K562 (cell line): ENCODE data around the gene GDNF. TPM values are rescaled to one million over a fixed set of nuclear protein-coding genes. Genes with fewer than 3 reads are reported as not detected.

Source experiments
- ATAC-seq: fragments of 200-7000 bp; cut with Tn5 transposase; 3 replicates; pipeline ENCODE4 v1.9.1; 2020; ENCODE audit warnings: moderate library complexity
- BruUV-seq: library from RNA; stranded (reverse); fragments of 400-500 nt; replicated peaks from 2 replicates; lab custom pipeline; 2021; lab: Mats Ljungman, UMichigan
- CTCF ChIA-PET: fragments of 300-600 bp; formaldehyde crosslinking; extraction: SDS; loops from one replicate; lab custom pipeline; 2021; ENCODE audit warnings: low intra/inter-chr PET ratio; lab: Yijun Ruan, JAX
- POLR2A ChIA-PET: fragments of 300-600, 350-650 bp; sonication (Branson Sonifier 250); formaldehyde crosslinking; extraction: SDS; loops from one replicate; lab custom pipeline; 2021; ENCODE audit warnings: antibody characterized with exemption, inconsistent platforms; lab: Yijun Ruan, JAX
- DNase-seq, 4 experiments: peaks; one replicate each; pipeline versions ENCODE4 v3.0.0 to v3.0.0-alpha.2; 2011 to 2018; ENCODE audit warnings: low spot score in 3 of 4, mixed read lengths in 3 of 4; ENCODE audit errors: extremely low read depth in 1 of 4
- FAIRE-seq: peaks from 2 replicates; lab custom pipeline; 2011; peaks lifted over from hg19 to GRCh38; lab: Jason Lieb, UNC
- H2AFZ ChIP-seq: 2 replicates; pipeline ENCODE4 v1.6.0; 2011; ENCODE audit warnings: low read depth, low read length, control low read depth, inconsistent platforms
- H3K27ac ChIP-seq: fragments of 200-600 bp; 3 replicates; pipeline ENCODE4 v1.8.0; 2011; ENCODE audit warnings: low read depth, mild to moderate bottlenecking, control low read depth, inconsistent platforms, low read length, moderate library complexity, mixed read lengths; ENCODE audit errors: extremely low read depth
- H3K27me3 ChIP-seq, 2 experiments: fragments of 300-600 bp in 1 of 2; 2 replicates in 1 of 2; 3 replicates in 1 of 2; pipeline versions ENCODE4 v1.6.0 to v1.8.0; 2011; ENCODE audit warnings: inconsistent platforms in 2 of 2, low read length in 2 of 2, mild to moderate bottlenecking in 1 of 2, mixed read lengths in 1 of 2, moderate library complexity in 1 of 2; ENCODE audit not compliant: control insufficient read depth in 2 of 2, insufficient read depth in 2 of 2
- H3K36me3 ChIP-seq: fragments of 300-600 bp; 3 replicates; pipeline ENCODE4 v1.8.0; 2011; ENCODE audit warnings: mild to moderate bottlenecking, low read length, inconsistent platforms; ENCODE audit not compliant: control insufficient read depth, insufficient read depth
- H3K4me1 ChIP-seq, 2 experiments: fragments of 200-600 bp in 1 of 2; replicated peaks in 1 of 2; 2 replicates in 1 of 2; 3 replicates in 1 of 2; pipeline versions ENCODE4 v1.5.1 to v1.8.0; 2011; ENCODE audit warnings: inconsistent platforms in 2 of 2, low read length in 2 of 2, mild to moderate bottlenecking in 1 of 2, mixed read lengths in 1 of 2, moderate library complexity in 1 of 2; ENCODE audit not compliant: control insufficient read depth in 2 of 2, insufficient read depth in 2 of 2
- H3K4me2 ChIP-seq: 2 replicates; pipeline ENCODE4 v1.6.1; 2011; ENCODE audit warnings: low read length, control low read depth, inconsistent platforms, mixed read lengths; ENCODE audit not compliant: insufficient read depth
- H3K4me3 ChIP-seq: fragments of 200-600 bp; sonication (generic), shearing (Covaris generic); 2 replicates; pipeline ENCODE4 v1.5.1; 2016; ENCODE audit warnings: control low read depth, inconsistent platforms
- H3K79me2 ChIP-seq: fragments of 200-600 bp; 3 replicates; pipeline ENCODE4 v1.8.0; 2011; ENCODE audit warnings: low read length, inconsistent platforms; ENCODE audit not compliant: control insufficient read depth, insufficient read depth
- H3K9ac ChIP-seq, 2 experiments: 2 replicates each; pipeline versions ENCODE4 v1.6.0 to v1.6.1; 2011; ENCODE audit warnings: low read depth in 2 of 2, low read length in 2 of 2, control low read depth in 1 of 2, inconsistent platforms in 1 of 2, mild to moderate bottlenecking in 1 of 2, mixed read lengths in 1 of 2; ENCODE audit not compliant: insufficient read depth in 1 of 2
- H3K9me1 ChIP-seq: one replicate; pipeline ENCODE4 v1.6.0; 2011; ENCODE audit warnings: inconsistent platforms, mild to moderate bottlenecking, low read length, moderate library complexity; ENCODE audit not compliant: control insufficient read depth, insufficient read depth
- H3K9me3 ChIP-seq: replicated peaks from 2 replicates; pipeline ENCODE4 v1.5.1; 2011; ENCODE audit warnings: low read depth, low read length, inconsistent platforms; ENCODE audit not compliant: control insufficient read depth, insufficient read depth
- H4K20me1 ChIP-seq: replicated peaks from 2 replicates; pipeline ENCODE4 v1.6.1; 2011; ENCODE audit warnings: low read length, inconsistent platforms, mixed read lengths; ENCODE audit not compliant: control insufficient read depth, insufficient read depth
- ILF3 ChIP-seq: fragments of 450-650 bp; IDR thresholded peaks from 2 replicates; pipeline ENCODE4 v1.6.1; 2018; ENCODE audit warnings: antibody characterized with exemption, mild to moderate bottlenecking, moderate library complexity, borderline replicate concordance
- TEAD2 ChIP-seq: fragments of 450-650 bp; IDR thresholded peaks from 2 replicates; pipeline ENCODE4 v1.6.1; 2016; ENCODE audit warnings: missing genetic modification characterization, control low read depth, missing compliant biosample characterization
- WGBS: fragments of 100-300 bp; shearing (Covaris generic); methylation state at CpG from one replicate; pipeline ENCODE4 v1.1.6; 2016; ENCODE audit warnings: low coverage, mixed read lengths; ENCODE audit not compliant: insufficient coverage; ENCODE audit errors: missing lambda C conversion rate; 5-methylcytosine and 5-hydroxymethylcytosine counted together
- in situ Hi-C: fragments of 300-500 bp; cut with MboI; formaldehyde crosslinking; loops from 4 replicates; pipeline ENCODE4 v1.15.0; 2018; ENCODE audit warnings: inconsistent platforms, mixed read lengths
- intact Hi-C: fragments of 100-400 bp; cut with micrococcal nuclease; formaldehyde crosslinking; loops from 2 replicates; pipeline ENCODE4 v1.14.2; 2022
- polyA plus RNA-seq, 8 experiments: library from polyadenylated mRNA; depleted of rRNA in 4 of 8; stranded (reverse) in 5 of 8; unstranded in 3 of 8; fragments of >200 nt; fragmentation: Nextera tagmentation in 2 of 8; fragmentation: Illumina TruSeq in 1 of 8; extraction: Ambion mirVana in 2 of 8; extraction: Trizol in 1 of 8; gene quantifications; 2 replicates each; pipeline versions ENCODE4 v1.2.1 to v1.2.3, GENCODE V29; 2011 to 2014; ENCODE audit warnings: inconsistent platforms in 1 of 8, missing spikeins in 1 of 8
- total RNA-seq, 7 experiments: library from RNA; depleted of rRNA in 6 of 7; stranded (reverse); fragments of >200 nt in 6 of 7; fragmentation: Illumina TruSeq in 2 of 7; extraction: Trizol in 2 of 7; gene quantifications; 2 replicates each; pipeline versions ENCODE4 v1.2.1 to v1.2.3, GENCODE V29; 2011 to 2021; ENCODE audit warnings: low replicate concordance in 1 of 7
- TF ChIP-seq, protein P1 (sequence below): fragments of 450-650 bp; formaldehyde crosslinking; IDR thresholded peaks from 2 replicates; pipeline ENCODE4 v1.4.0; 2022; ENCODE audit warnings: missing genetic modification characterization
- TF ChIP-seq, protein P2 (sequence below): IDR thresholded peaks from 3 replicates; pipeline ENCODE4 v1.6.1; 2011; ENCODE audit warnings: borderline replicate concordance, mild to moderate bottlenecking, moderate library complexity; ENCODE audit not compliant: insufficient read length; ENCODE audit errors: extremely low read depth
- TF ChIP-seq, protein P3 (sequence below): sonication (generic); formaldehyde crosslinking; IDR thresholded peaks from 2 replicates; pipeline ENCODE4 v1.8.0; 2023; ENCODE audit warnings: mild to moderate bottlenecking, missing genetic modification reagents

GDNF gene
- total and polyA plus RNA-seq, 9 of the 15 experiments (the other 6 are each of a cell fraction or from before 2014, with no cell fraction given) = not detected

DNA sequence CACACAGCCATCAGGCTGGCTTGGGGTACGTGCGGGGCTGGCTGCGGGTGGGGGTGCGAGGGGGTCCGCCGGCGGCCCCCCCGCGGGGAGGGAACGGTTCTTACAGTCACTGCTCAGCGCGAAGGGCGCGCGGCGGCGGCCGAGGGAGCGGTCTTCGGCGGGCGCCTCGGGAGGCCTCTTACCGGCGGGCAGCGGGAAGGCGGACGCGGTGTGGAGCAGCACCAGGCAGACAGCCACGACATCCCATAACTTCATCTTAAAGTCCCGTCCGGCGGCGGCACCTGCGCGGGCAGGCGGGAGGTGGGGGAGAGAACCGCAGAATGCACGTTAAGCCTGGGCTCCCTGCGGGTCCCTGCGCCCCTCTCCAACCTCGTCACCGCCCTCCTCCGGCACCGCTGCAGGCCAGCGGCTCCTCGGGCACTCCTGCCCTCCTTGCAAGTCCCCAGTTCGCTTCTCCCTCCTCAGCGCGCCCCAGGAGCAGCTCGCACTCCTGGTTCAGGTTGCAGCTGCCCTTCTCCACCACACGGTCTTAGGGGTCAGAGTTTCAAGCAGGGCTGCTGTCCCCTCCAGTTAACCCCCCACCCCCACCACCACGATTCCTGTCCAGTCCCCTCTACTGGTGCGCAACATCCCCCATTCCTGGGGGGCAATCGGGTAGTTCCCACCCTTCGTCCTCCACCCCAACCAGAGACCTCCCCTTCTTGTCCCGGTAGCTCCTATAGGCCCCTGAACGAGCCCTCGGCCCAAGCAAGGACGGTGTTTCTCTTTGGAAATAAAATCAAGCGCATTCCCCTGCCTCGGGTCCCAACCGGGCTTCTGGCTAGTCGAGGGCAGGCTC lies 5.1 kb downstream of the GDNF start:
- CTCF ChIA-PET = no interaction called here
- no peak for TF ChIP-seq TEAD2 (tag)
- TF ChIP-seq, protein P1, sequence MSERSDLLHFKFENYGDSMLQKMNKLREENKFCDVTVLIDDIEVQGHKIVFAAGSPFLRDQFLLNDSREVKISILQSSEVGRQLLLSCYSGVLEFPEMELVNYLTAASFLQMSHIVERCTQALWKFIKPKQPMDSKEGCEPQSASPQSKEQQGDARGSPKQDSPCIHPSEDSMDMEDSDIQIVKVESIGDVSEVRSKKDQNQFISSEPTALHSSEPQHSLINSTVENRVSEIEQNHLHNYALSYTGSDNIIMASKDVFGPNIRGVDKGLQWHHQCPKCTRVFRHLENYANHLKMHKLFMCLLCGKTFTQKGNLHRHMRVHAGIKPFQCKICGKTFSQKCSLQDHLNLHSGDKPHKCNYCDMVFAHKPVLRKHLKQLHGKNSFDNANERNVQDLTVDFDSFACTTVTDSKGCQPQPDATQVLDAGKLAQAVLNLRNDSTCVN (CRISPR knock-in tag) = no peak
- TF ChIP-seq, protein P2, sequence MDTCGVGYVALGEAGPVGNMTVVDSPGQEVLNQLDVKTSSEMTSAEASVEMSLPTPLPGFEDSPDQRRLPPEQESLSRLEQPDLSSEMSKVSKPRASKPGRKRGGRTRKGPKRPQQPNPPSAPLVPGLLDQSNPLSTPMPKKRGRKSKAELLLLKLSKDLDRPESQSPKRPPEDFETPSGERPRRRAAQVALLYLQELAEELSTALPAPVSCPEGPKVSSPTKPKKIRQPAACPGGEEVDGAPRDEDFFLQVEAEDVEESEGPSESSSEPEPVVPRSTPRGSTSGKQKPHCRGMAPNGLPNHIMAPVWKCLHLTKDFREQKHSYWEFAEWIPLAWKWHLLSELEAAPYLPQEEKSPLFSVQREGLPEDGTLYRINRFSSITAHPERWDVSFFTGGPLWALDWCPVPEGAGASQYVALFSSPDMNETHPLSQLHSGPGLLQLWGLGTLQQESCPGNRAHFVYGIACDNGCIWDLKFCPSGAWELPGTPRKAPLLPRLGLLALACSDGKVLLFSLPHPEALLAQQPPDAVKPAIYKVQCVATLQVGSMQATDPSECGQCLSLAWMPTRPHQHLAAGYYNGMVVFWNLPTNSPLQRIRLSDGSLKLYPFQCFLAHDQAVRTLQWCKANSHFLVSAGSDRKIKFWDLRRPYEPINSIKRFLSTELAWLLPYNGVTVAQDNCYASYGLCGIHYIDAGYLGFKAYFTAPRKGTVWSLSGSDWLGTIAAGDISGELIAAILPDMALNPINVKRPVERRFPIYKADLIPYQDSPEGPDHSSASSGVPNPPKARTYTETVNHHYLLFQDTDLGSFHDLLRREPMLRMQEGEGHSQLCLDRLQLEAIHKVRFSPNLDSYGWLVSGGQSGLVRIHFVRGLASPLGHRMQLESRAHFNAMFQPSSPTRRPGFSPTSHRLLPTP = no peak
- TF ChIP-seq, protein P3, sequence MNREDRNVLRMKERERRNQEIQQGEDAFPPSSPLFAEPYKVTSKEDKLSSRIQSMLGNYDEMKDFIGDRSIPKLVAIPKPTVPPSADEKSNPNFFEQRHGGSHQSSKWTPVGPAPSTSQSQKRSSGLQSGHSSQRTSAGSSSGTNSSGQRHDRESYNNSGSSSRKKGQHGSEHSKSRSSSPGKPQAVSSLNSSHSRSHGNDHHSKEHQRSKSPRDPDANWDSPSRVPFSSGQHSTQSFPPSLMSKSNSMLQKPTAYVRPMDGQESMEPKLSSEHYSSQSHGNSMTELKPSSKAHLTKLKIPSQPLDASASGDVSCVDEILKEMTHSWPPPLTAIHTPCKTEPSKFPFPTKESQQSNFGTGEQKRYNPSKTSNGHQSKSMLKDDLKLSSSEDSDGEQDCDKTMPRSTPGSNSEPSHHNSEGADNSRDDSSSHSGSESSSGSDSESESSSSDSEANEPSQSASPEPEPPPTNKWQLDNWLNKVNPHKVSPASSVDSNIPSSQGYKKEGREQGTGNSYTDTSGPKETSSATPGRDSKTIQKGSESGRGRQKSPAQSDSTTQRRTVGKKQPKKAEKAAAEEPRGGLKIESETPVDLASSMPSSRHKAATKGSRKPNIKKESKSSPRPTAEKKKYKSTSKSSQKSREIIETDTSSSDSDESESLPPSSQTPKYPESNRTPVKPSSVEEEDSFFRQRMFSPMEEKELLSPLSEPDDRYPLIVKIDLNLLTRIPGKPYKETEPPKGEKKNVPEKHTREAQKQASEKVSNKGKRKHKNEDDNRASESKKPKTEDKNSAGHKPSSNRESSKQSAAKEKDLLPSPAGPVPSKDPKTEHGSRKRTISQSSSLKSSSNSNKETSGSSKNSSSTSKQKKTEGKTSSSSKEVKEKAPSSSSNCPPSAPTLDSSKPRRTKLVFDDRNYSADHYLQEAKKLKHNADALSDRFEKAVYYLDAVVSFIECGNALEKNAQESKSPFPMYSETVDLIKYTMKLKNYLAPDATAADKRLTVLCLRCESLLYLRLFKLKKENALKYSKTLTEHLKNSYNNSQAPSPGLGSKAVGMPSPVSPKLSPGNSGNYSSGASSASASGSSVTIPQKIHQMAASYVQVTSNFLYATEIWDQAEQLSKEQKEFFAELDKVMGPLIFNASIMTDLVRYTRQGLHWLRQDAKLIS (CRISPR knock-in tag) = no peak
- no peak for TF ChIP-seq ILF3

More for the DNA sequence above, 5.1 kb downstream of the GDNF start:
- POLR2A ChIA-PET = no interaction called here
- Histone ChIP-seq H3K9me3 (0 out of 2 replicates have a peak, but pooled peaks cover 2% of the 10 kb centered on the region), H3K4me1 (peaks cover 0 to 27% of the 10 kb centered on the region in 2 experiments; a peak in 2 of 5 replicates), H3K4me3 (no peak overlapping the region), H3K27ac (no peak overlapping the region), H4K20me1 (no peaks in the 10 kb centered on the region; the same call in 1 of the 2 replicates), H2AFZ (no peak overlapping the region), H3K79me2 (no peaks in the 10 kb centered on the region), H3K9ac (no peak overlapping the region), H3K36me3 (no peaks in the 10 kb centered on the region), H3K9me1 (no peaks in the 10 kb centered on the region), H3K4me2 (no peak overlapping the region), H3K27me3 (peaks cover 52 to 69% of the 10 kb centered on the region in 2 experiments)
- no peak for ATAC-seq
- in situ Hi-C loops (no loop called here), intact Hi-C loops (no loop called here)
- DNase-seq = no peak
- no TSS peak for BruUV-seq
- WGBS = 8% methylated on average over 57 of the region's 64 CpGs
- FAIRE-seq = no peak
